ENCODE measurements around the gene OR10C1. TPM values are rescaled to one million over a fixed set of nuclear protein-coding genes. Genes with fewer than 3 reads are reported as not detected.

Gene OR10C1
- total and polyA plus RNA-seq, 10 of the 15 experiments (the other 5 are each of a cell fraction or from before 2014, with no cell fraction given): not detected

- Histone ChIP-seq H4K20me1 (ENCODE audit: control insufficient read depth, insufficient read depth) (no peaks in the 10 kb centered on the region), H3K27ac (ENCODE audit: control insufficient read depth, insufficient read depth) (no peak overlapping the region), H3K4me2 (ENCODE audit: control insufficient read depth, insufficient read depth) (no peak overlapping the region), H3K79me2 (ENCODE audit: control insufficient read depth, insufficient read depth, low read length) (no peaks in the 10 kb centered on the region), H2AFZ (ENCODE audit: control insufficient read depth, low read depth, low read length) (no peak overlapping the region), H3K4me3 (no peak overlapping the region), H3K9me3 (replicated peaks; ENCODE audit: control insufficient read depth, insufficient read depth, low read length) (no peaks in the 10 kb centered on the region; the same call in 2 of the 3 replicates), H3K9ac (ENCODE audit: control insufficient read depth, insufficient read depth, low read length) (no peak overlapping the region), H3K4me1 (ENCODE audit: control insufficient read depth, insufficient read depth, low read length) (no peaks in the 10 kb centered on the region), H3K27me3 (replicated peaks in 1 of 2; ENCODE audit: control insufficient read depth in 2 of 2, insufficient read depth in 2 of 2, low read length in 1 of 2) (no peaks in the 10 kb centered on the region; a peak in 1 of 4 replicates), H3K36me3 (ENCODE audit: control insufficient read depth in 2 of 2, insufficient read depth in 2 of 2, low read length in 1 of 2) (no peaks in the 10 kb centered on the region)
- RAD21 ChIA-PET (ENCODE audit: unreplicated experiment): no interaction called here
- DNase-seq (ENCODE audit: low read depth, low spot score) (no peak), FAIRE-seq (no peak), ATAC-seq (no peak)
- in situ Hi-C loops (cut with MboI) (no loop called here), intact Hi-C loops (cut with micrococcal nuclease; ENCODE audit: unreplicated experiment) (no loop called here)
- no CpG with 5 or more reads among the region's 1 CpG for WGBS (ENCODE audit: insufficient coverage, insufficient replicate concordance, low lambda C conversion rate, missing lambda C conversion rate)
- CTCF ChIA-PET: no interaction called here
- no peak for TF ChIP-seq HSF1 (IDR thresholded peaks at IDR 0.05; ENCODE audit: low read depth, low read length)
- TF ChIP-seq RELA (IDR thresholded peaks at IDR 0.05; ENCODE audit: borderline replicate concordance, partially characterized antibody): no peak
- TF ChIP-seq POU2F2 (IDR thresholded peaks at IDR 0.05; ENCODE audit: borderline replicate concordance, low read depth, low read length): no peak
- BruUV-seq (replicated peaks): no TSS peak
- POLR2A ChIA-PET: interaction anchor here (0.7 kb wide), 1 partner anchor 497 kb away, joined by 3 read pairs; no protein-coding TSS in a partner anchor
- SMC1A ChIA-PET (ENCODE audit: uncharacterized antibody, unreplicated experiment): no interaction called here
These were observed 8.6 kb downstream of the OR10C1 start for GRCh38 chr6:29447670-29448069.

GRCh38 chr6:29451471-29452193 lies 12.5 kb downstream of the OR10C1 start:
- no peaks in the 10 kb centered on the region for H3K79me2 ChIP-seq (ENCODE audit: control insufficient read depth, insufficient read depth, low read length)
- ChIA-PET POLR2A (no interaction called here), RAD21 (ENCODE audit: unreplicated experiment) (no interaction called here), CTCF (interaction anchor here (1.1 kb wide), 1 partner anchor 59 kb away, joined by 3 read pairs; no protein-coding TSS in a partner anchor), SMC1A (ENCODE audit: uncharacterized antibody, unreplicated experiment) (interaction anchor here (0.6 kb wide), 1 partner anchor 570 kb away, joined by 3 read pairs; no protein-coding TSS in a partner anchor)
- no peaks in the 10 kb centered on the region for H3K4me1 ChIP-seq (ENCODE audit: control insufficient read depth, insufficient read depth, low read length)
- no peak overlapping the region for H3K4me2 ChIP-seq (ENCODE audit: control insufficient read depth, insufficient read depth)
- TF ChIP-seq MEF2B (IDR thresholded peaks at IDR 0.05; ENCODE audit: partially characterized antibody, poor library complexity, severe bottlenecking) (no peak), ZBTB11 (CRISPR knock-in tag; IDR thresholded peaks at IDR 0.05) (no peak), MTA3 (IDR thresholded peaks at IDR 0.05; ENCODE audit: borderline replicate concordance, low read length) (no peak)
- H2AFZ ChIP-seq (ENCODE audit: control insufficient read depth, low read depth, low read length): no peak overlapping the region
- ATAC-seq (no peak), DNase-seq (ENCODE audit: low read depth, low spot score) (no peak), FAIRE-seq (no peak)
- H3K27me3 ChIP-seq (replicated peaks in 1 of 2; ENCODE audit: control insufficient read depth in 2 of 2, insufficient read depth in 2 of 2, low read length in 1 of 2): no peaks in the 10 kb centered on the region
- intact Hi-C loops (cut with micrococcal nuclease; ENCODE audit: unreplicated experiment): no loop called here
- no peak overlapping the region for H3K9ac ChIP-seq (ENCODE audit: control insufficient read depth, insufficient read depth, low read length)
- in situ Hi-C loops (cut with MboI): no loop called here
- WGBS (ENCODE audit: insufficient coverage, insufficient replicate concordance, low lambda C conversion rate, missing lambda C conversion rate): 16% methylated on average over 3 of the region's 3 CpGs
- H3K27ac ChIP-seq (ENCODE audit: control insufficient read depth, insufficient read depth): no peak overlapping the region
- no peaks in the 10 kb centered on the region; the same call in 2 of the 3 replicates for H3K9me3 ChIP-seq (replicated peaks; ENCODE audit: control insufficient read depth, insufficient read depth, low read length)
- no TSS peak for BruUV-seq (replicated peaks)
- no peaks in the 10 kb centered on the region for H3K36me3 ChIP-seq (ENCODE audit: control insufficient read depth in 2 of 2, insufficient read depth in 2 of 2, low read length in 1 of 2)
- no peak overlapping the region for H3K4me3 ChIP-seq
- H4K20me1 ChIP-seq (ENCODE audit: control insufficient read depth, insufficient read depth): no peaks in the 10 kb centered on the region
